Hematopoietic multipotent progenitor cell treated with erythropoietin and hydrocortisone succinate and interleukin-3 and kit ligand, for 17 days (in vitro differentiated cells): ENCODE data around the gene LARGE2.

Source experiments
- DNase-seq: peaks from one replicate; pipeline ENCODE4 v3.0.0-alpha.2; 2015; ENCODE audit warnings: low spot score

LARGE2 gene

GRCh38 chr11:45922425-45923082 is at the start of gene LARGE2:
LARGE2 (plus strand) TSS chr11:45922656; CDS start chr11:45922883, 227 bp downstream.
- no peak for DNase-seq

- DNase-seq, result no peak
Measured at GRCh38 chr11:45876401-45876800, 46.1 kb upstream of the LARGE2 start.

- no peak for DNase-seq
Measured at GRCh38 chr11:45877221-45877620, 45.2 kb upstream of the LARGE2 start.

GRCh38 chr11:45877845-45878244 is 44.6 kb upstream of the LARGE2 start:
- no peak for DNase-seq

- DNase-seq, result no peak
Measured at GRCh38 chr11:45879803-45880686, 42.4 kb upstream of the LARGE2 start.

GRCh38 chr11:45880772-45881570 is 41.5 kb upstream of the LARGE2 start:
- DNase-seq, result no peak

GRCh38 chr11:45881708-45882368 is 40.6 kb upstream of the LARGE2 start:
- DNase-seq, result no peak

- no peak for DNase-seq
Measured at GRCh38 chr11:45884596-45885185, 37.8 kb upstream of the LARGE2 start.

- peak; percentile 33 for DNase-seq
Measured at GRCh38 chr11:45885274-45885920, 37.1 kb upstream of the LARGE2 start, which contains the start of gene MAPK8IP1. MAPK8IP1 (plus strand) TSS chr11:45885651; CDS start chr11:45885821, 170 bp downstream.

- no peak for DNase-seq
Measured at GRCh38 chr11:45885921-45886721, 36.3 kb upstream of the LARGE2 start.

GRCh38 chr11:45886816-45887520 is 35.5 kb upstream of the LARGE2 start:
- DNase-seq, result no peak

GRCh38 chr11:45887587-45887986 is 34.9 kb upstream of the LARGE2 start:
- DNase-seq, result no peak

GRCh38 chr11:45889555-45889954 is 32.9 kb upstream of the LARGE2 start:
- DNase-seq, result no peak

- DNase-seq, result no peak
Measured at GRCh38 chr11:45889966-45890365, 32.5 kb upstream of the LARGE2 start.

GRCh38 chr11:45890886-45891550 is 31.4 kb upstream of the LARGE2 start:
- DNase-seq, result no peak

- DNase-seq, result no peak
Measured at GRCh38 chr11:45892856-45893255, 29.6 kb upstream of the LARGE2 start.

GRCh38 chr11:45894555-45895247 is 27.8 kb upstream of the LARGE2 start:
- DNase-seq, result no peak

- no peak for DNase-seq
Measured at GRCh38 chr11:45895553-45896259, 26.8 kb upstream of the LARGE2 start.
